HG03196 (cell line): ENCODE data around the gene C9orf85.
"Not testable (repeated sequence)": the region's sequence is repeated elsewhere in the genome, so short reads cannot be mapped to it uniquely, and the experiment has no call there.

Experiments
- ATAC-seq: cut with Tn5 transposase; IDR thresholded peaks from one replicate; pipeline ENCODE4 v1.9.1; 2021; ENCODE audit not compliant: unreplicated experiment

The C9orf85 gene

GRCh38 chr9:71911061-71911907, at the start of gene C9orf85, which contains the start of gene ABHD17B:
TSS of gene C9orf85 (plus strand) at chr9:71911639. CDS start at chr9:71911735, 96 bp downstream.
TSS of gene ABHD17B (minus strand) at chr9:71911193. CDS start at chr9:71875080, 36,113 bp downstream.
- peak; percentile 94 for ATAC-seq

GRCh38 chr9:71863631-71864030, 47.8 kb upstream of the C9orf85 start:
- no peak for ATAC-seq

GRCh38 chr9:71875345-71875744, 36.1 kb upstream of the C9orf85 start:
- ATAC-seq, result no peak

- ATAC-seq, result no peak
Observed at GRCh38 chr9:71876106-71876505, 35.3 kb upstream of the C9orf85 start.

DNA sequence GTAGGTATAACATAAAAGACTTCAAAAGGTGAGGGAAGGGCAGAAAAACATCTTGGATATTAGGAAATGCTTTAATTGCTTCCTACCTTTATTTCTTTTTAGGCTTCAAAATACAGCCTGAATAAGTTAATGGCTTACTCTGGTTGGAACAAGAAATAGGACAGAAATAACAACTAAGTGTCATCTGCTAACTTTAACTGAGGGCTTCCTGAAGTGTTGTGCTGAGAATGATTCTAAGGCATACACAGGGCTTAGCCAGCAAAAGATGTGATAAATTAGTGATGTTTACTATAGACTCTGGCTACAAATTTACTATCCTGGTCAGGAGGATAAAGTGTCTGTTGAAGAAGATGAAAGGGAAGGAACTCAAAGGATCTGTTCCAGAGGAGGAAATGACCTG, 34.6 kb upstream of the C9orf85 start:
- no peak for ATAC-seq

GRCh38 chr9:71878327-71879274, 32.8 kb upstream of the C9orf85 start:
- ATAC-seq, result no peak

- ATAC-seq, result no peak
Observed at GRCh38 chr9:71879644-71880174, 31.7 kb upstream of the C9orf85 start.

DNA sequence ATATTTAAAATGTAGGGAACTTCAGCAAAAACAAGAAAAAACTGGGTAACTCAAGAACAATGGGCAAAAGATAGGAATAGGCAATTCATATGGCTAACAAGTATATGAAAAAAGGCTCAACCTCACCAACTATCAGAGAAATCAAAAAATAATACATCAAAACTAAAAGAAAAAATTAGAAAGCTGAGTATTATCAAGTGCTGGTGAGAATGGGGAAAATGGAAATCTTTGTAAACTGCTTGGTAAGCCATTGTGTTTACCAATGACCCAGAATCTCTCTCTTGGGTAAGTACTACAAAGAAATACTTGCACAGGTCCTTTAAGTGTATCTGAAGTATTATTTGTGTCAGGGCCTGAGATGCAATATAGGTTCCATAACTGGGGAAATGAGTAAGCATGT, 27.4 kb upstream of the C9orf85 start:
- ATAC-seq, result no peak

- no peak for ATAC-seq
Observed at GRCh38 chr9:71885467-71885866, 26.0 kb upstream of the C9orf85 start.

DNA sequence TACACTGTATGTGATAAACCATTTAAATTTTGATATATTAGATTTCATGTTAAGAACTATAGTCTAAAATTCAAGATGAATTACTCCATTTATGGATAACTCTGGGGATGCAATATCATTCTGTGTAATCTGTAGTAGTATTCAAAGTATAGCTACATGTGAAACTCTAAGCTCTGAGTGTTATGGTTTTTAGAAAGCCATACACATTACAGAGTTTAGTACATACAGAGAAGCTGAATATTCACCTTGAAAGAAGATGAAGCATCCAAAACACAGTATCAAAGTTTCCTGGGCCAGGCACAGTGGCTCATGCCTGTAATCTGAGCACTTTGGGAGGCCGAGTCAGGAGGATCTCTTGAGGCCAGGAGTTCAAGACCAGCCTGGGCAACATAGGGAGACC, 25.4 kb upstream of the C9orf85 start:
- no peak for ATAC-seq

DNA sequence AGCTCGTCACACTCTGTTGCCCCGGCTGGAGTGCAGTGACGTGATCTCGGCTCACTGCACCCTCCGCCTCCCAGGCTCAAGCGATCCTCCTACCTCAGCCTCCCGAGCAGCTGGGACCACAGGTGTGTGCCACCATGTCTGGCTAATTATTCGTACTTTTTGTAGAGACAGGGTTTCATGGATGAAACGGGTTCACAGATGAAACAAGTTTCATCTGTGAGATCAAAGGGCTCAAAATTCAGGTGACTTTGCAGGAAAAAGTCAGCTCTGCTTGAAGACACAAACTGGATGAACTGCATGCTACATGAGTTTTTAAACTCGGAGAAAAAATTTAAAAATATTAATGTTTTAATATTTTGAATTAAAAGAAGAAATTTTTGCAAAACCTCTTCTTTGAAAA, 24.9 kb upstream of the C9orf85 start:
- no peak for ATAC-seq

DNA sequence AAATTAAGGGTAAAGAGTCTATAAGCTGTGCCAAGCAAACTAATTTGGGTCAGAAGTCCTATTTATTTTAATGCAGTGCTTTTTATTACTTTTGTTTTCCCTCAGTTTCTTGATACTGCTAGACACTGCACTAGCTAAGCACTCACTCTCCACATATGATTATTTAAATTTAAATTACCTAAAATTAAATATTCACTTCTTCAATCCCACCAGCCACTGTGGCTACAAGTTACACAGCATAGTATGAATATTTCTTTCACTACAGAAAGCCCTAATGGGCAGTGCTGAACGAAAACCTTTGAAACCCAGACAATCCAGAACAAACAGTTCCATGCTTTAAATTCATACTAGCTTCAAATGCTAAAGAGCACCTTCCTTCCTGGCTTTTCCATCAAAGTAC, 24.1 kb upstream of the C9orf85 start:
- ATAC-seq, result no peak

DNA sequence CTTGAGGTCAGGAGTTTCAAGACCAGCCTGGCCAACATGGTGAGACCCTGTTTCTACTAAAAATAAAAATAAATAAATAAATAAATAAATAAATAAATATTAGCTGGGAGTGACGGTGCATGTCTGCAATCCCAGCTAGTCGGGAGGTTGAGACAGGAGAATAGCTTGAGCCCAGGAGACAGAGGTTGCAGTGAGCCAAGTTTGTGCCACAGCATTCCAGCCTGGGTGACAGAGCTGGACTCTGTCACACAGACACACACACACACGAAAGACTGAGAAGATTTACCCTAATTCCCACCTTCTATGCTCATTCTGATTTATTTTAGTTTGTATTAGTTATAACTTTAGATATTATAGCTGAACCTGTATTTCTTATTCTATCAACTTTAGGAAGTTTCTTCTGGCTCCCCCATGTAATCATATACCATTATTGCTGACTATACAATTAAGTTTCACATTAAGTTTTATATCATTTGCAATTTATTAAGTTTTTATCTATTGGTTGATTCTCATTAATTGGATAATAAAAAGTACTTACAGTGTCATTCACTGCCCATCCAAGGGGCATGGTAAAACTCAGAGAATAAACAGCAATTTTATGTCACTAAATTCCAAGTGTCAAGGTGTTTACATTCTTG, 21.3 kb upstream of the C9orf85 start:
- no peak for ATAC-seq

- ATAC-seq, result no peak
Observed at GRCh38 chr9:71891557-71892189, 19.8 kb upstream of the C9orf85 start.

- no peak for ATAC-seq
Observed at GRCh38 chr9:71895117-71895516, 16.3 kb upstream of the C9orf85 start.

DNA sequence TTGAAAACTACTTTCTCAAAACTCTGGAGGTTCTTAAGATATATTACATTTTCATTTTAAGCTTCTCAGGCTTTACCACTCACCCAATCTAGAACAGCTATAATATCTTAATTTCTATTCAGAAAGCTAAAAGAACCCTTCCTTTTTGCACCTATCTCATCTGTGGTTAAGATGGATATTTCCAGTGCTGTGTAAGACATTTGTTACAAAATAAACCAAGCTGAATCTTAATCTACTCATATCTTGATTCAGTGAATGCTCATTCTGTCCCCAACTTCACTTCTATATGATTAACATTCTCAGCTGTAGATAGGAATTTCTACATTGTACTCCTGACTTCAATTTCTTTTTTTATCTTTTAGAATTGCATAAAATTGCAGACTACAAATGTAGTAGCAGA, 15.5 kb upstream of the C9orf85 start:
- ATAC-seq, result no peak

DNA sequence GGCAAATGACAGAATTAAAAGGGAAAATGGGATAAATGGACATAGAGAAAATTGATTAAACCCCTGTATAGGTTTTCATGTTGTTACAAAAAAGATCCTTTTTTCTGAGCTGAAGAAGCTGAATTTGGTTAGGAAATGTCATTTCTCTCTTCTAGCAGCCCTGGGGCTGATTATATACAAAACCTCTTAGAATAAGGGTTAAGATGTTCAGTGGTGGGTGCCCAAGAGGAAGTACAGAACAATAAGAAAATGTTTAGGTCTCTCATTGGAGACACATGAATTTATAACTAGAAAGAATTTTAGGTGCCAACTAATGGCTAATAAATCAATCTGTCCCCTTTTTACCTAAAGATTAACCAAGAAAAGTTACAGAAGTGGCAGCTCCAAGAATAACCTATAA, 14.7 kb upstream of the C9orf85 start:
- no peak for ATAC-seq

DNA sequence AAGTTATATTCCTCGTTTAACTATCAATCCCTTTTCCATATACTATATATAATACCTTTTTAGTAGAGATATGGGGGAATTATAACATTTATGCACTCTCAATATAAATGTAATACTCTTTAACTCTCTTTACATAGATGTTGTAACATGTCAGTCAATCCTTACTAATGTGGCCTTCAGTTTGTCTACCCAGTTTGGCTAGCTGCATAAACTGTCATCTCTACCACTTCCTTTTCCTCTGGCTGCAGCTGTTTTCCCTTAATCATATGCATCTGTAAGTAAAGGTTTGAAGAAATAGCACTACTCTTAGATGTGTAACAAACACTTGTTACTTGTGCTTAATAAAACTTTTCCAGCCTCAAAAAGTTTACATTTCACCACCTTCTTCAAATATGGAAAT, 13.9 kb upstream of the C9orf85 start:
- no peak for ATAC-seq

GRCh38 chr9:71898756-71899155, 12.7 kb upstream of the C9orf85 start:
- ATAC-seq, result not testable (repeated sequence)
